Right lobe of liver (tissue), 6 donors: ENCODE results near the gene EPHA8. TPM values are rescaled to one million over a fixed set of nuclear protein-coding genes. Genes with fewer than 3 reads are reported as not detected.

ENCODE experiments used
- ATAC-seq, 4 donors: fragments of 200-7000 bp; cut with Tn5 transposase; one replicate each; pipeline ENCODE4 v1.9.1; 2020; ENCODE audit warnings: mild to moderate bottlenecking in 4 of 4, moderate library complexity in 4 of 4
- DNase-seq, 3 donors: peaks; one replicate each; pipeline ENCODE4 v3.0.0-alpha.2; 2020
- H3K27ac ChIP-seq, 3 donors: fragments of 200-600 bp; one replicate each; pipeline ENCODE4 v1.8.0; 2022
- H3K27me3 ChIP-seq, 2 donors: fragments of 200-600 bp; one replicate each; pipeline ENCODE4 v1.8.0; 2022
- H3K36me3 ChIP-seq, 4 donors: fragments of 200-600 bp; sonication (generic) in 1 of 4; one replicate each; pipeline versions ENCODE4 v1.5.1 to v1.8.0; 2017 to 2022; ENCODE audit warnings: control low read depth in 1 of 4
- H3K4me1 ChIP-seq, 4 donors: fragments of 200-600 bp; sonication (generic) in 1 of 4; one replicate each; pipeline versions ENCODE4 v1.5.1 to v1.8.0; 2017 to 2022; ENCODE audit warnings: control low read depth in 1 of 4
- H3K4me3 ChIP-seq, 3 donors: fragments of 200-600 bp; one replicate each; pipeline ENCODE4 v1.8.0; 2022
- H3K9me3 ChIP-seq, 4 donors: fragments of 200-600 bp; sonication (generic) in 1 of 4; one replicate each; pipeline versions ENCODE4 v1.5.1 to v1.8.0; 2017 to 2022; ENCODE audit warnings: control low read depth in 1 of 4
- POLR2A ChIP-seq: fragments of 450-650 bp; IDR thresholded peaks from one replicate; pipeline ENCODE4 v1.6.1; 2017; ENCODE audit warnings: antibody characterized with exemption, mild to moderate bottlenecking
- WGBS: methylation state at CpG from one replicate; pipeline ENCODE4 v1.1.6; 2018; ENCODE audit warnings: low coverage, low lambda C conversion rate; ENCODE audit not compliant: insufficient coverage; ENCODE audit errors: missing lambda C conversion rate; 5-methylcytosine and 5-hydroxymethylcytosine counted together
- intact Hi-C, 2 donors: fragments of 100-400 bp; cut with DNase I; formaldehyde crosslinking; loops; one replicate each; pipeline versions ENCODE4 v1.11.2 to v1.14.1; 2022
- total RNA-seq, 6 experiments: library from RNA; depleted of rRNA in 2 of 6; stranded (reverse); fragments of >200 nt in 2 of 6; fragmentation: NEBNext Ultra II Directional in 3 of 6; extraction: Animal tissue kit (Norgen Biotek cat#: 25700) in 3 of 6; gene quantifications; one replicate each; pipeline versions ENCODE4 v1.1.0 to v1.2.4, GENCODE V29; 2016 to 2023
- TF ChIP-seq, protein P1 (sequence below), 4 donors: fragments of 200-600 bp in 3 of 4; fragments of 450-650 bp in 1 of 4; IDR thresholded peaks; one replicate each; pipeline versions ENCODE4 v1.5.1 to v1.8.0; 2016 to 2022; ENCODE audit warnings: antibody characterized with exemption in 4 of 4, mild to moderate bottlenecking in 2 of 4
- donor health status: DM: no; HTN: yes; CAD: no.
- donor health status: DM: no; HTN: no; CAD: no.
- donor health status: DM: no; HTN: no; CAD: no.
- donor health status: DM: no; HTN: yes; CAD: no.
- donor health status: DM: no; HTN: yes; CAD: no.

Gene EPHA8
- total RNA-seq, 6 experiments from 2014 or later = not detected

DNA sequence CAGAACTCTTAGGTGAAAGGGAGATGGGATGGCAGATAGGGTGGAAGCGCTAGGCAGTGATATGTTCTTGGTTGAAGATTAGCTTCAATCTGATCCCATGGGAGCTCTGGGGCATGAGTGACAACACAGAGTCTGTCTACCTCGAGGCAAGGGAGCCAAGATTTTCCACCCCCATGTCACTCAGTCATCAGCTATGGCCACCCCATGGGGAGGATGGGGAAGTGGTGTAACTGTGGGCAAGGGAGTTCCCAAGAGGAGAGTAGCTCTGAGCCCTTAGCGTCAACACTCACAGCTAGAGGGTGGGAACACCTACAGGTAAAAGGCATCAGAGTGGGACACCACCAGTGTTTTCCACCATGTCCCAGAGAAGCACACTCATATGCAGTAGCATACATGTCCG, 42.9 kb downstream of the EPHA8 start:
- no peak for ATAC-seq
- no peaks in the 10 kb centered on the region for H3K27me3 ChIP-seq

DNA sequence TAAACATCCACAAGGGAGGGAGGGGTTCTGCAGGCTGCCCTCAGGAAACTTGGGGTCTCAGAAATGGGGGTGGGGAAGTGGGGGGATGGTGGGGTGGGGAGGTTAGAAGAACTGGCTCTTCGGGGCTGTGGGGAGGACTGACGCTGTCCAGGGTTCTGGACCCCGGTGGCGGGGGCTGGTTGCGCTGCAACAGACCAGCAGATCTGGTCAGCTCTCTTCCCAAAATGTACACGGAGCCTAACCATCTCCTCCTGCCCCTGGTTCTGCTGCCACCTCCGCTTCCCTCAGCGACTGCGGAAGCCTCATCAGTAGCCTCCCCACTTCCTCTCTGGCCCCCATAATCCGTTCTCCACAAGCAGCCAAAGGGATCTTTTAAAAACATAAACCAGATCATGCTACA, 43.9 kb downstream of the EPHA8 start:
- H3K4me1 ChIP-seq = no peaks in the 10 kb centered on the region
- no peak overlapping the region for H3K27ac ChIP-seq
- no peak for TF ChIP-seq POLR2A
- TF ChIP-seq, protein P1, sequence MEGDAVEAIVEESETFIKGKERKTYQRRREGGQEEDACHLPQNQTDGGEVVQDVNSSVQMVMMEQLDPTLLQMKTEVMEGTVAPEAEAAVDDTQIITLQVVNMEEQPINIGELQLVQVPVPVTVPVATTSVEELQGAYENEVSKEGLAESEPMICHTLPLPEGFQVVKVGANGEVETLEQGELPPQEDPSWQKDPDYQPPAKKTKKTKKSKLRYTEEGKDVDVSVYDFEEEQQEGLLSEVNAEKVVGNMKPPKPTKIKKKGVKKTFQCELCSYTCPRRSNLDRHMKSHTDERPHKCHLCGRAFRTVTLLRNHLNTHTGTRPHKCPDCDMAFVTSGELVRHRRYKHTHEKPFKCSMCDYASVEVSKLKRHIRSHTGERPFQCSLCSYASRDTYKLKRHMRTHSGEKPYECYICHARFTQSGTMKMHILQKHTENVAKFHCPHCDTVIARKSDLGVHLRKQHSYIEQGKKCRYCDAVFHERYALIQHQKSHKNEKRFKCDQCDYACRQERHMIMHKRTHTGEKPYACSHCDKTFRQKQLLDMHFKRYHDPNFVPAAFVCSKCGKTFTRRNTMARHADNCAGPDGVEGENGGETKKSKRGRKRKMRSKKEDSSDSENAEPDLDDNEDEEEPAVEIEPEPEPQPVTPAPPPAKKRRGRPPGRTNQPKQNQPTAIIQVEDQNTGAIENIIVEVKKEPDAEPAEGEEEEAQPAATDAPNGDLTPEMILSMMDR (IDR thresholded peaks at IDR 0.05) = no peak
- no peaks in the 10 kb centered on the region for H3K36me3 ChIP-seq
- no peak for DNase-seq
- no peaks in the 10 kb centered on the region for H3K9me3 ChIP-seq
- ATAC-seq = no peak
- 4% methylated on average over 9 of the region's 10 CpGs for WGBS
- no peak overlapping the region for H3K4me3 ChIP-seq
- intact Hi-C loops = no loop called here
- H3K27me3 ChIP-seq = no peaks in the 10 kb centered on the region

More for the DNA sequence above, 42.9 kb downstream of the EPHA8 start:
- H3K9me3 ChIP-seq = no peaks in the 10 kb centered on the region
- intact Hi-C loops = no loop called here
- no peaks in the 10 kb centered on the region for H3K4me1 ChIP-seq
- WGBS = 38% methylated on average over 3 of the region's 4 CpGs
- no peak for DNase-seq
- TF ChIP-seq, protein P1 (IDR thresholded peaks at IDR 0.05) = no peak
- TF ChIP-seq POLR2A = no peak
- no peak overlapping the region for H3K4me3 ChIP-seq
- H3K36me3 ChIP-seq = no peaks in the 10 kb centered on the region
- H3K27ac ChIP-seq = no peak overlapping the region

DNA sequence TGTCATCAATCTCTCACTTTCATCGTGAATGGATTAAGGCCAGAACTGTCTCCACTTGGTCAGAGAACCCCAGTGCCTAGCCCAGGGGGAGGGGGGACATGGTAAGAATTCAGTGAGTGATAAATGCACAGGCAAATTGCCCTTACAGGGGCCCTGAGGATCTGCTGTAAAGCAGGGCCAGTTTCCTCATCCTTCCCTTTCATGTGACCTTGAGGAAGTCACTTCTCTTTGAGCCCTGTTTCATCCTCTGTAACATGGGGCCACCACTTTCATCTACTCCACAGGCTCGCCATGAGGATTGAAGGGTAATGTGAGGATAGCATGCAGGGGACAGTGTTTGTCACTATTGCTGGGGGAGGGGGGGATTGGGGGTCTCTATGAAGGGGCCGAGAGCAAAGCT, 45.1 kb downstream of the EPHA8 start:
- DNase-seq = no peak
- Histone ChIP-seq H3K4me1 (no peaks in the 10 kb centered on the region), H3K27ac (no peak overlapping the region), H3K9me3 (no peaks in the 10 kb centered on the region), H3K4me3 (no peak overlapping the region), H3K27me3 (no peaks in the 10 kb centered on the region), H3K36me3 (no peaks in the 10 kb centered on the region)
- no peak for TF ChIP-seq POLR2A
- TF ChIP-seq, protein P1 (IDR thresholded peaks at IDR 0.05) = no peak
- no peak for ATAC-seq
- WGBS = 35% methylated on average over 2 of the region's 3 CpGs
- intact Hi-C loops = no loop called here

DNA sequence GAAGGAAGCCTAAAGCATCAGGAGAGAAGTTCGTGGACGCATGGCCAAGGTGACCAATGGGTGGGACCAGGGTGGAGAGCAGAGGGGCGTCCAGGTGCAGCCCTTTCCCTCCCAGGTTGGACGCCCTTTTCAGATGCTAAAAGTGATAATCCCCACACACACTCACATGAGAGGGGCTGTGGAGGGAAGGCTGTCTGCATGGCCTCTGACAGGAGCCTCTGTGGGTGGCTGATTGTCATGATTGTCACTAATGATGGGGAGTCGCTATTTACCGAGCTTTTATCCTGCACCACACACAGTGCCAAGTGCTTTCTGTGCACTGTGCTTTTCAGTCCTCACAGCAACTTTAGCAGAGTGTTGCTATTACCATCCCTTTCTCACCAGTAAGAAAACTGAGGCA, 46.0 kb downstream of the EPHA8 start:
- ATAC-seq = no peak

More for the DNA sequence above, 46.0 kb downstream of the EPHA8 start:
- H3K4me1 ChIP-seq = no peaks in the 10 kb centered on the region
- no peak overlapping the region for H3K27ac ChIP-seq
- WGBS = 14% methylated on average over 5 of the region's 6 CpGs
- H3K36me3 ChIP-seq = no peaks in the 10 kb centered on the region
- intact Hi-C loops = no loop called here
- no peak overlapping the region for H3K4me3 ChIP-seq
- no peaks in the 10 kb centered on the region for H3K27me3 ChIP-seq
- DNase-seq = no peak
- H3K9me3 ChIP-seq = no peaks in the 10 kb centered on the region
- no peak for TF ChIP-seq POLR2A
- TF ChIP-seq, protein P1 (IDR thresholded peaks at IDR 0.05) = no peak
